SK-N-SH (cell line): ENCODE data around the gene CHRNG.

Source experiments
- CTCF ChIP-seq: fragments of 200-600 bp; sonication (generic); IDR thresholded peaks from 2 replicates; pipeline ENCODE4 v1.6.1; 2017; ENCODE audit warnings: antibody characterized with exemption, mild to moderate bottlenecking, moderate library complexity
- EP300 ChIP-seq, 2 experiments: IDR thresholded peaks; 2 replicates each; pipeline versions ENCODE4 v1.4.0 to v1.6.1; 2012; ENCODE audit warnings: borderline replicate concordance in 1 of 2, low read depth in 1 of 2, low read length in 1 of 2
- EZH2phosphoT487 ChIP-seq: fragments of 200-600 bp; sonication (generic); IDR thresholded peaks from 2 replicates; pipeline ENCODE4 v1.6.1; 2017; ENCODE audit warnings: low read depth, mixed run types, mild to moderate bottlenecking, antibody characterized with exemption, moderate library complexity, borderline replicate concordance
- MAX ChIP-seq: IDR thresholded peaks from 2 replicates; pipeline ENCODE4 v1.4.0; 2012; ENCODE audit warnings: low read depth
- POLR2AphosphoS5 ChIP-seq: IDR thresholded peaks from 2 replicates; pipeline ENCODE4 v1.6.1; 2012; ENCODE audit warnings: low read depth, low read length
- RAD21 ChIP-seq: IDR thresholded peaks from 2 replicates; pipeline ENCODE4 v1.6.1; 2012; ENCODE audit warnings: mild to moderate bottlenecking, low read length
- RFX5 ChIP-seq: IDR thresholded peaks from 2 replicates; pipeline ENCODE4 v1.6.1; 2012; ENCODE audit warnings: mild to moderate bottlenecking, improper control_type of control experiment, low read length
- SIN3A ChIP-seq: IDR thresholded peaks from 2 replicates; pipeline ENCODE4 v1.6.1; 2012; ENCODE audit warnings: low read depth, mild to moderate bottlenecking, low read length, moderate library complexity, borderline replicate concordance
- SMC3 ChIP-seq: IDR thresholded peaks from 2 replicates; pipeline ENCODE4 v1.6.1; 2012; ENCODE audit warnings: low read depth, low read length, improper control_type of control experiment
- TCF12 ChIP-seq: IDR thresholded peaks from 2 replicates; pipeline ENCODE4 v1.4.0; 2012
- YY1 ChIP-seq: IDR thresholded peaks from 2 replicates; pipeline ENCODE4 v1.4.0; 2012; ENCODE audit warnings: low read depth, mild to moderate bottlenecking

- TF ChIP-seq CTCF (no peak), YY1 (no peak), POLR2AphosphoS5 (no peak), SIN3A (no peak), TCF12 (no peak), EZH2phosphoT487 (no peak), EP300 (IDR thresholded peaks at IDR 0.05; ENCODE audit: borderline replicate concordance in 1 of 2, low read depth in 1 of 2, low read length in 1 of 2) (no peak), RFX5 (no peak), MAX (no peak), SMC3 (no peak), RAD21 (no peak)
Observed at GRCh38 chr2:232567721-232568120, 28.2 kb downstream of the CHRNG start.
